ENCODE data around the gene ATF6. TPM values are rescaled to one million over a fixed set of nuclear protein-coding genes. Genes with fewer than 3 reads are reported as not detected.

ATF6 gene
- total and polyA plus RNA-seq, 2 donors (not counting 1 experiment from before 2014, with no cell fraction given), result 5.7 to 26.6 TPM

DNA sequence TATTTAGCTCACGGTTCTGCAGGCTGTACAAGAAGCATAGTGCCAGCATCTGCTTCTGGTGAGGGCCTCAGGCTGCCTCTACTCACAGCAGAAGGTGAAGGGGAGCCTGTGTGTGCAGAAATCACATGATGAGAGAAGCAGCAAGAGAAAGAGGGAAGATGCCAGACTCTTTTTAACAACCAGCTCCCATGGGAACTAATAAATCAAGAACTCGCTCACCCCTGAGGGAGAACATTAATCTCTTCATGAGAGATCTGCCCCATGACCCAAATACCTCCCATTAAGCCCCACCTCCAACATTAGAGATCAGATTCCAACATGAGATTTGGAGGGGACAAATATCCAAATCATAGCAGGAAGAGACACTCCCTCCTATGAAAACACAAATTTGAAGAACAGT is 183.4 kb downstream of the ATF6 start:
- no peak for ATAC-seq (ENCODE audit: low read depth)
- TF ChIP-seq, protein P1, sequence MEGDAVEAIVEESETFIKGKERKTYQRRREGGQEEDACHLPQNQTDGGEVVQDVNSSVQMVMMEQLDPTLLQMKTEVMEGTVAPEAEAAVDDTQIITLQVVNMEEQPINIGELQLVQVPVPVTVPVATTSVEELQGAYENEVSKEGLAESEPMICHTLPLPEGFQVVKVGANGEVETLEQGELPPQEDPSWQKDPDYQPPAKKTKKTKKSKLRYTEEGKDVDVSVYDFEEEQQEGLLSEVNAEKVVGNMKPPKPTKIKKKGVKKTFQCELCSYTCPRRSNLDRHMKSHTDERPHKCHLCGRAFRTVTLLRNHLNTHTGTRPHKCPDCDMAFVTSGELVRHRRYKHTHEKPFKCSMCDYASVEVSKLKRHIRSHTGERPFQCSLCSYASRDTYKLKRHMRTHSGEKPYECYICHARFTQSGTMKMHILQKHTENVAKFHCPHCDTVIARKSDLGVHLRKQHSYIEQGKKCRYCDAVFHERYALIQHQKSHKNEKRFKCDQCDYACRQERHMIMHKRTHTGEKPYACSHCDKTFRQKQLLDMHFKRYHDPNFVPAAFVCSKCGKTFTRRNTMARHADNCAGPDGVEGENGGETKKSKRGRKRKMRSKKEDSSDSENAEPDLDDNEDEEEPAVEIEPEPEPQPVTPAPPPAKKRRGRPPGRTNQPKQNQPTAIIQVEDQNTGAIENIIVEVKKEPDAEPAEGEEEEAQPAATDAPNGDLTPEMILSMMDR (IDR thresholded peaks at IDR 0.05), result no peak
- no peak for TF ChIP-seq EZH2 (IDR thresholded peaks at IDR 0.05; ENCODE audit: borderline replicate concordance, insufficient read depth, low read depth, low read length, poor library complexity, severe bottlenecking)

DNA sequence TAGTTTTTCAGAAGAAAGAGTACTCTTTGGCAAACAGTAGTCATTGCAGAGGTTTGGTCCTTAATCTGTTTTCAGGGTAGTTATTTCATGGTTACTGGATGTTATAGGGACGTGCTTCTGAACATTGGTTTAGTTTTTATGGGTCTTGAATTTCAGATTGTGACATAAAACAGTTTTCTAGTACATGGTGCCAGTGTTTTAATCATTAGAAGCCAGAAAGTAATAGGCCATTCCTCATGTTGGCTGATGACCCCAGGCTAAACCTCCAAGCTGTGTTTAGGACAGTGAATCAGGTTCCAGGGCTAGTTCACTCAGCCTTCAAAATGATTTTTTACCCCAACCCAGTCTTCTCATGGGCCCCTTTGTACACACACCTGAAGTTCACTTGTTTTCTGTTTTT is 184.3 kb downstream of the ATF6 start:
- TF ChIP-seq, protein P1 (IDR thresholded peaks at IDR 0.05), result no peak
- TF ChIP-seq EZH2 (IDR thresholded peaks at IDR 0.05; ENCODE audit: borderline replicate concordance, insufficient read depth, low read depth, low read length, poor library complexity, severe bottlenecking), result no peak
- Histone ChIP-seq H2AFZ (ENCODE audit: insufficient read depth, low read depth, low read length, poor library complexity, severe bottlenecking) (no peak overlapping the region), H3K9ac (ENCODE audit: low read length) (no peak overlapping the region), H3K79me2 (ENCODE audit: control insufficient read depth, insufficient read depth, low read length) (no peaks in the 10 kb centered on the region), H4K20me1 (ENCODE audit: control insufficient read depth, insufficient read depth, low read length, poor library complexity, severe bottlenecking) (no peaks in the 10 kb centered on the region), H3K27ac (ENCODE audit: low read length in 2 of 2) (no peak overlapping the region), H3K36me3 (replicated peaks in 1 of 2; ENCODE audit: control extremely low read depth in 1 of 2, control insufficient read depth in 1 of 2, extremely low read depth in 1 of 2, insufficient read depth in 2 of 2, low read length in 1 of 2) (peaks cover 0 to 16% of the 10 kb centered on the region in 2 experiments), H3K4me1 (ENCODE audit: control insufficient read depth in 2 of 2, insufficient read depth in 2 of 2, low read length in 2 of 2) (no peaks in the 10 kb centered on the region), H3K27me3 (replicated peaks in 1 of 4; ENCODE audit: control extremely low read depth in 1 of 4, control insufficient read depth in 3 of 4, insufficient read depth in 4 of 4, low read length in 3 of 4) (no peaks in the 10 kb centered on the region), H3K4me2 (replicated peaks; ENCODE audit: low read depth, low read length, poor library complexity, severe bottlenecking) (no peak overlapping the region), H3K4me3 (ENCODE audit: control extremely low read depth in 1 of 5, extremely low read depth in 1 of 5, insufficient read depth in 1 of 5, low read depth in 2 of 5, low read length in 4 of 5) (no peak overlapping the region), H3K9me3 (ENCODE audit: control extremely low read depth in 1 of 3, control insufficient read depth in 2 of 3, insufficient read depth in 1 of 3, low read length in 2 of 3) (no peaks in the 10 kb centered on the region)
- intact Hi-C loops (cut with micrococcal nuclease), result no loop called here
- ChIA-PET POLR2A (no interaction called here), CTCF (no interaction called here)
- no peak for ATAC-seq (ENCODE audit: low read depth)
- no peaks in the 10 kb centered on the region for H3K27me3 Mint-ChIP-seq
- H3K4me3 Mint-ChIP-seq, result no peak overlapping the region
- no peak for DNase-seq
- H3K4me1 Mint-ChIP-seq, result peaks cover 9% of the 10 kb centered on the region
- WGBS (ENCODE audit: insufficient coverage), result 100% methylated on average over 1 of the region's 1 CpG
- no peak overlapping the region for H3K27ac Mint-ChIP-seq
- no peaks in the 10 kb centered on the region for H3K9me3 Mint-ChIP-seq (ENCODE audit: insufficient read depth)

More for the DNA sequence above, 183.4 kb downstream of the ATF6 start:
- Mint-ChIP-seq H3K27ac (no peak overlapping the region), H3K4me3 (no peak overlapping the region), H3K4me1 (peaks cover 9% of the 10 kb centered on the region), H3K27me3 (no peaks in the 10 kb centered on the region), H3K9me3 (ENCODE audit: insufficient read depth) (no peaks in the 10 kb centered on the region)
- POLR2A ChIA-PET, result no interaction called here
- Histone ChIP-seq H2AFZ (ENCODE audit: insufficient read depth, low read depth, low read length, poor library complexity, severe bottlenecking) (no peak overlapping the region), H3K27me3 (replicated peaks in 1 of 4; ENCODE audit: control extremely low read depth in 1 of 4, control insufficient read depth in 3 of 4, insufficient read depth in 4 of 4, low read length in 3 of 4) (no peaks in the 10 kb centered on the region), H3K79me2 (ENCODE audit: control insufficient read depth, insufficient read depth, low read length) (no peaks in the 10 kb centered on the region), H3K36me3 (replicated peaks in 1 of 2; ENCODE audit: control extremely low read depth in 1 of 2, control insufficient read depth in 1 of 2, extremely low read depth in 1 of 2, insufficient read depth in 2 of 2, low read length in 1 of 2) (peaks cover 0 to 20% of the 10 kb centered on the region in 2 experiments), H3K9me3 (ENCODE audit: control extremely low read depth in 1 of 3, control insufficient read depth in 2 of 3, insufficient read depth in 1 of 3, low read length in 2 of 3) (no peaks in the 10 kb centered on the region), H3K4me3 (ENCODE audit: control extremely low read depth in 1 of 5, extremely low read depth in 1 of 5, insufficient read depth in 1 of 5, low read depth in 2 of 5, low read length in 4 of 5) (no peak overlapping the region), H3K9ac (ENCODE audit: low read length) (no peak overlapping the region), H3K27ac (ENCODE audit: low read length in 2 of 2) (no peak overlapping the region), H3K4me2 (replicated peaks; ENCODE audit: low read depth, low read length, poor library complexity, severe bottlenecking) (no peak overlapping the region), H4K20me1 (ENCODE audit: control insufficient read depth, insufficient read depth, low read length, poor library complexity, severe bottlenecking) (no peaks in the 10 kb centered on the region), H3K4me1 (ENCODE audit: control insufficient read depth in 2 of 2, insufficient read depth in 2 of 2, low read length in 2 of 2) (no peaks in the 10 kb centered on the region)
- 100% methylated on average over 1 of the region's 2 CpGs for WGBS (ENCODE audit: insufficient coverage)
- DNase-seq, result no peak
- intact Hi-C loops (cut with micrococcal nuclease), result no loop called here
- CTCF ChIA-PET, result no interaction called here
